ENCODE measurements around the gene SLC4A4. TPM values are rescaled to one million over a fixed set of nuclear protein-coding genes. Genes with fewer than 3 reads are reported as not detected.

SLC4A4 gene
- total RNA-seq, 1 experiment from 2014 or later: not detected

DNA sequence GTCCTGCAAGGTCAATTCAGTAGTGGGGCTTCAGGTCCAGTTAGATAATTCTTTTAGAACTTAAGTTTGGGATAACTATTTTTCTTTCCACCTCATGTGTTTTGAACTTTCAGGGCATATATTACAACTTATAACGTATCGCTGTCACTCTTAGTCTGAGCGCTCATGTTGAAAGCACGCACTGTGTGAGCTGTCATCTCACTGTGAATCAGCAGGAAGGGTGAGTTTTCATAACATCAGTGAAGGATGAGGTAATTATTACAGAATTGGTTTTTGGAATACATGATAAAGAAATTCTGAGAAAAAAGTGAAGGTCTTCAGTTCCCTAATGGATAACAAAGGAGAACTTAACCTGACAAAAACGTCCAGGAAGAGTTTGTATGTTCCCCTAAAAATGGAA is 45.1 kb upstream of the SLC4A4 start:
- no TSS peak for BruUV-seq (replicated peaks)
- no peaks in the 10 kb centered on the region for H3K27me3 Mint-ChIP-seq (ENCODE audit: insufficient read depth, unreplicated experiment)
- H3K27ac Mint-ChIP-seq (ENCODE audit: low read depth, unreplicated experiment): no peak overlapping the region
- H3K4me3 Mint-ChIP-seq (ENCODE audit: unreplicated experiment): no peak overlapping the region
- ChIA-PET POLR2A (interaction anchor here (0.7 to 1.1 kb wide), 2 partner anchors 9 to 1156 kb away, joined by 3 read pairs; no protein-coding TSS in a partner anchor), CTCF (interaction anchor here (0.6 kb wide), 2 partner anchors 43 to 111 kb away, joined by 3 read pairs; no protein-coding TSS in a partner anchor)
- H3K36me3 Mint-ChIP-seq (ENCODE audit: insufficient read depth, unreplicated experiment): no peaks in the 10 kb centered on the region
- no peaks in the 10 kb centered on the region for H3K4me1 Mint-ChIP-seq (ENCODE audit: insufficient read depth, unreplicated experiment)
- TF ChIP-seq, protein P1, sequence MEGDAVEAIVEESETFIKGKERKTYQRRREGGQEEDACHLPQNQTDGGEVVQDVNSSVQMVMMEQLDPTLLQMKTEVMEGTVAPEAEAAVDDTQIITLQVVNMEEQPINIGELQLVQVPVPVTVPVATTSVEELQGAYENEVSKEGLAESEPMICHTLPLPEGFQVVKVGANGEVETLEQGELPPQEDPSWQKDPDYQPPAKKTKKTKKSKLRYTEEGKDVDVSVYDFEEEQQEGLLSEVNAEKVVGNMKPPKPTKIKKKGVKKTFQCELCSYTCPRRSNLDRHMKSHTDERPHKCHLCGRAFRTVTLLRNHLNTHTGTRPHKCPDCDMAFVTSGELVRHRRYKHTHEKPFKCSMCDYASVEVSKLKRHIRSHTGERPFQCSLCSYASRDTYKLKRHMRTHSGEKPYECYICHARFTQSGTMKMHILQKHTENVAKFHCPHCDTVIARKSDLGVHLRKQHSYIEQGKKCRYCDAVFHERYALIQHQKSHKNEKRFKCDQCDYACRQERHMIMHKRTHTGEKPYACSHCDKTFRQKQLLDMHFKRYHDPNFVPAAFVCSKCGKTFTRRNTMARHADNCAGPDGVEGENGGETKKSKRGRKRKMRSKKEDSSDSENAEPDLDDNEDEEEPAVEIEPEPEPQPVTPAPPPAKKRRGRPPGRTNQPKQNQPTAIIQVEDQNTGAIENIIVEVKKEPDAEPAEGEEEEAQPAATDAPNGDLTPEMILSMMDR (IDR thresholded peaks at IDR 0.05; ENCODE audit: unreplicated experiment): no peak
- peak; percentile 49 for DNase-seq (ENCODE audit: unreplicated experiment)
- intact Hi-C loops (cut with micrococcal nuclease): no loop called here
- H3K9me3 Mint-ChIP-seq (ENCODE audit: unreplicated experiment): no peaks in the 10 kb centered on the region

DNA sequence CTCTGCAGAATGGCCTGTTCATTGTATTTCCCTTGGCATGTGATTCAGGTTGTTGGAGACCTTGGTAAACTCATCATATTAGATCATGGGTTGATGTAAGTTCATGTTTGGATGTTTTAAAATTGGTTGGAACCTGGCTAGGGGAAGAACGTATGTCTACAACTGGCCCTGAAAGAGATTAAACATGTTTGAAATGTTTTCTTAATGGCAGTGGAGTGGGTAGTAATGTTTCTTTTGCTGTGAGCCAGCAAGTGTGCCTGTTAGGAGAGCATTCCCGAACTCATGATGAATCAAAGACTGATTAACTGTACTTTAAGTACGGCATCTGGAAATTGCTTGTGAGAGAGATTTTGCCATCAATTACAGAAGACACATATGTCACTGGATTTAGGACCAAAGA is 44.5 kb upstream of the SLC4A4 start:
- Mint-ChIP-seq H3K4me3 (ENCODE audit: unreplicated experiment) (no peak overlapping the region), H3K27me3 (ENCODE audit: insufficient read depth, unreplicated experiment) (no peaks in the 10 kb centered on the region), H3K36me3 (ENCODE audit: insufficient read depth, unreplicated experiment) (no peaks in the 10 kb centered on the region), H3K9me3 (ENCODE audit: unreplicated experiment) (no peaks in the 10 kb centered on the region), H3K27ac (ENCODE audit: low read depth, unreplicated experiment) (no peak overlapping the region), H3K4me1 (ENCODE audit: insufficient read depth, unreplicated experiment) (no peaks in the 10 kb centered on the region)
- intact Hi-C loops (cut with micrococcal nuclease): no loop called here
- no TSS peak for BruUV-seq (replicated peaks)
- POLR2A ChIA-PET: interaction anchor here (1.1 kb wide), 1 partner anchor 10 kb away, joined by 3 read pairs; no protein-coding TSS in a partner anchor
- TF ChIP-seq, protein P1 (IDR thresholded peaks at IDR 0.05; ENCODE audit: unreplicated experiment): no peak
- CTCF ChIA-PET: no interaction called here
- DNase-seq (ENCODE audit: unreplicated experiment): no peak

DNA sequence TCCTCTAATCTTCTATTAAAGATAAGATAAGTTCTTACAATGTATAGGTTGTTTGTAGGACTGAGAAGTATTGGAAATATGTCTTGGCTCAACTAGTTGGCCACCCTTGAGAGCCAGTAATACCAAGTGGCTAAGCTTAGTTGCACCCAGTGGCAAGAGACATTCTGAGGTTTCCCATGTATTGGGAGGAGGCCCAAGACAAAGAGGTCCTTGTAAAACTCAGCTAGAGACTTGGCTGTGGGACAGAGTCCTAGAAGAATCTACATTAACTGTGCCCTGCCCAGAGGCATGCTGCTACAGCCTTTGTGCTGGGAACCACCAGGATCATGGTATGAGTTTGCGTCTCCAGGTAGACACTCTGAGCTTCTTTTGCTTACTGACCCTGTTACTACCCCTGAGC is 41.9 kb upstream of the SLC4A4 start:
- Mint-ChIP-seq H3K27ac (ENCODE audit: low read depth, unreplicated experiment) (no peak overlapping the region), H3K36me3 (ENCODE audit: insufficient read depth, unreplicated experiment) (no peaks in the 10 kb centered on the region), H3K9me3 (ENCODE audit: unreplicated experiment) (no peaks in the 10 kb centered on the region), H3K4me3 (ENCODE audit: unreplicated experiment) (no peak overlapping the region), H3K27me3 (ENCODE audit: insufficient read depth, unreplicated experiment) (no peaks in the 10 kb centered on the region), H3K4me1 (ENCODE audit: insufficient read depth, unreplicated experiment) (peaks cover 6% of the 10 kb centered on the region)
- intact Hi-C loops (cut with micrococcal nuclease): no loop called here
- ChIA-PET CTCF (interaction anchor here (1.5 kb wide), 1 partner anchor 67 kb away, joined by 6 read pairs; no protein-coding TSS in a partner anchor), POLR2A (no interaction called here)
- BruUV-seq (replicated peaks): no TSS peak
- TF ChIP-seq, protein P1 (IDR thresholded peaks at IDR 0.05; ENCODE audit: unreplicated experiment): no peak
- no peak for DNase-seq (ENCODE audit: unreplicated experiment)

DNA sequence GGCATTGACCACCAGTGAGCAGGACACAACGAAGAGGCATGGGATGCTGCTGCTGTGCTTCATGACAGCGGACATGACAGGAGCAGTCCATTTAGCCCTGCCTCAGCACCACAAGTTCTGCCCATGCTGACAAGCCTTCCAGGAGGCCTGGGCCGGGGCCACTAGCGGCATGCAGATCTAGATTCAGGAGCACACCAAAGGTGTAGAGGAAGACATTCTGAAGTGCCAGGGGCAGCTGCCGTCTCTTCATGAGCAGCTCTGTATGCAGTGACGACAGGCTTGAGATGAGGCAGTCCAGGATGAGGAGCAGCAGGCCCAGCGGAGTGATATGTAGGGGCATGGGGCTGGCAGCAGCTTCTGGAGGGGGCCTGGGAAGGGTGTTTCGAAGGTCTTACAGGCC is 38.5 kb upstream of the SLC4A4 start:
- H3K4me3 Mint-ChIP-seq (ENCODE audit: unreplicated experiment): no peak overlapping the region
- peaks cover 6% of the 10 kb centered on the region for H3K4me1 Mint-ChIP-seq (ENCODE audit: insufficient read depth, unreplicated experiment)
- H3K9me3 Mint-ChIP-seq (ENCODE audit: unreplicated experiment): no peaks in the 10 kb centered on the region
- TF ChIP-seq, protein P1 (IDR thresholded peaks at IDR 0.05; ENCODE audit: unreplicated experiment): no peak
- no peak overlapping the region for H3K27ac Mint-ChIP-seq (ENCODE audit: low read depth, unreplicated experiment)
- BruUV-seq (replicated peaks): no TSS peak
- no peak for DNase-seq (ENCODE audit: unreplicated experiment)
- intact Hi-C loops (cut with micrococcal nuclease): no loop called here
- ChIA-PET POLR2A (no interaction called here), CTCF (interaction anchor here (1.5 kb wide), 1 partner anchor 70 kb away, joined by 5 read pairs; no protein-coding TSS in a partner anchor)
- no peaks in the 10 kb centered on the region for H3K27me3 Mint-ChIP-seq (ENCODE audit: insufficient read depth, unreplicated experiment)
- no peaks in the 10 kb centered on the region for H3K36me3 Mint-ChIP-seq (ENCODE audit: insufficient read depth, unreplicated experiment)
